Measurements from ENCODE around the gene LBX2. TPM values are rescaled to one million over a fixed set of nuclear protein-coding genes. Genes with fewer than 3 reads are reported as not detected.
"Not testable (repeated sequence)": the region's sequence is repeated elsewhere in the genome, so short reads cannot be mapped to it uniquely, and the experiment has no call there.

The LBX2 gene
- total RNA-seq, 1 experiment from 2014 or later = 0.97 TPM

GRCh38 chr2:74482801-74483674 lies 16.4 kb downstream of the LBX2 start, which contains the start of the genes CCDC142 and TTC31:
TSS of gene CCDC142 (minus strand) at chr2:74482998. CDS start at chr2:74482837, 161 bp downstream.
TSS of gene TTC31 (plus strand) at chr2:74483081. CDS start at chr2:74483096, 15 bp downstream.
- DNase-seq (ENCODE audit: low spot score) = peak; percentile 94

- no peak for DNase-seq (ENCODE audit: low spot score)
Observed at GRCh38 chr2:74481961-74482800, 17.2 kb downstream of the LBX2 start.

- no peak for DNase-seq (ENCODE audit: low spot score)
Observed at GRCh38 chr2:74481431-74481830, 18.0 kb downstream of the LBX2 start.

GRCh38 chr2:74474899-74475298 lies 24.5 kb downstream of the LBX2 start:
- DNase-seq (ENCODE audit: low spot score) = no peak

GRCh38 chr2:74474481-74474880 lies 24.9 kb downstream of the LBX2 start:
- DNase-seq (ENCODE audit: low spot score) = no peak

GRCh38 chr2:74472945-74473258 lies 26.5 kb downstream of the LBX2 start:
- no peak for DNase-seq (ENCODE audit: low spot score)

- DNase-seq (ENCODE audit: low spot score) = peak; percentile 88
Observed at GRCh38 chr2:74472086-74472944, 27.1 kb downstream of the LBX2 start, which contains the start of gene MRPL53. TSS of gene MRPL53 (minus strand) at chr2:74472680. CDS start at chr2:74472660, 20 bp downstream.

GRCh38 chr2:74471332-74472065 lies 27.9 kb downstream of the LBX2 start:
- no peak for DNase-seq (ENCODE audit: low spot score)

GRCh38 chr2:74470742-74471141 lies 28.7 kb downstream of the LBX2 start:
- not testable (repeated sequence) for DNase-seq (ENCODE audit: low spot score)

GRCh38 chr2:74464406-74464805 lies 35.0 kb downstream of the LBX2 start:
- DNase-seq (ENCODE audit: low spot score) = no peak

- DNase-seq (ENCODE audit: low spot score) = no peak
Observed at GRCh38 chr2:74462786-74463105, 36.7 kb downstream of the LBX2 start.

- no peak for DNase-seq (ENCODE audit: low spot score)
Observed at GRCh38 chr2:74462054-74462785, 37.2 kb downstream of the LBX2 start.

- DNase-seq (ENCODE audit: low spot score) = no peak
Observed at GRCh38 chr2:74461187-74462053, 38.0 kb downstream of the LBX2 start.

GRCh38 chr2:74460187-74460586 lies 39.2 kb downstream of the LBX2 start:
- DNase-seq (ENCODE audit: low spot score) = not testable (repeated sequence)

- DNase-seq (ENCODE audit: low spot score) = not testable (repeated sequence)
Observed at GRCh38 chr2:74459503-74460118, 39.8 kb downstream of the LBX2 start.

GRCh38 chr2:74458938-74459363 lies 40.5 kb downstream of the LBX2 start:
- no peak for DNase-seq (ENCODE audit: low spot score)

GRCh38 chr2:74458132-74458937 lies 41.1 kb downstream of the LBX2 start, which contains the start of gene WBP1:
TSS of gene WBP1 (plus strand) at chr2:74458438. CDS start at chr2:74458603, 165 bp downstream.
- peak; percentile 100 for DNase-seq (ENCODE audit: low spot score)

Data from H4 (cell line).